ENCODE measurements around the gene HOXD12.

DNA sequence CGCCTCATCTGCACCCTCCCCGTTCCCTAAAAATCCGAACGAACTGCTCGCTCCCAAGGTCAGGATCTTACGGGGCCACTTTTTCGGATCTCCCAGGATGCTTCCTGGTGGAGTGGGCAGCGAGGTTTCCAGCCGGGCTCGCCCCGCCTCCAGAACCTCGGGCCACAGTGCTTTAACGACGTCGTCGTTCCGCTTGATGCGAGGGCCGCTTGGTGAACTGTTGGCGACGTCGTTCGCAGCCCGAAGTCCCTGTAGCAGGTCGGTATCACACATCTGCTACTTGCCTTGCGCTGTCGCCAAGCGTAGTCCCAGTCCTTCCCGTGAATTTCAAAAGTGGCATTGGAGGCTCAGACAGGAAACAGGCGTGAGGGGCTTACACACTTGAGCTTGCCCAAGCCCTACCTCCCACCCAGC is 31.2 kb upstream of the HOXD12 start:
- TF ChIP-seq, protein P1, sequence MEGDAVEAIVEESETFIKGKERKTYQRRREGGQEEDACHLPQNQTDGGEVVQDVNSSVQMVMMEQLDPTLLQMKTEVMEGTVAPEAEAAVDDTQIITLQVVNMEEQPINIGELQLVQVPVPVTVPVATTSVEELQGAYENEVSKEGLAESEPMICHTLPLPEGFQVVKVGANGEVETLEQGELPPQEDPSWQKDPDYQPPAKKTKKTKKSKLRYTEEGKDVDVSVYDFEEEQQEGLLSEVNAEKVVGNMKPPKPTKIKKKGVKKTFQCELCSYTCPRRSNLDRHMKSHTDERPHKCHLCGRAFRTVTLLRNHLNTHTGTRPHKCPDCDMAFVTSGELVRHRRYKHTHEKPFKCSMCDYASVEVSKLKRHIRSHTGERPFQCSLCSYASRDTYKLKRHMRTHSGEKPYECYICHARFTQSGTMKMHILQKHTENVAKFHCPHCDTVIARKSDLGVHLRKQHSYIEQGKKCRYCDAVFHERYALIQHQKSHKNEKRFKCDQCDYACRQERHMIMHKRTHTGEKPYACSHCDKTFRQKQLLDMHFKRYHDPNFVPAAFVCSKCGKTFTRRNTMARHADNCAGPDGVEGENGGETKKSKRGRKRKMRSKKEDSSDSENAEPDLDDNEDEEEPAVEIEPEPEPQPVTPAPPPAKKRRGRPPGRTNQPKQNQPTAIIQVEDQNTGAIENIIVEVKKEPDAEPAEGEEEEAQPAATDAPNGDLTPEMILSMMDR (IDR thresholded peaks at IDR 0.05), result no peak
- TF ChIP-seq POLR2A (IDR thresholded peaks at IDR 0.05), result no peak
